Naive thymus-derived CD4-positive, alpha-beta T cell (primary cell): ENCODE data around the gene OSBPL9. TPM values are rescaled to one million over a fixed set of nuclear protein-coding genes. Genes with fewer than 3 reads are reported as not detected.
"Not testable (repeated sequence)": the region's sequence is repeated elsewhere in the genome, so short reads cannot be mapped to it uniquely, and the experiment has no call there.

Experiments
- ATAC-seq: fragments of 150-1000 bp; cut with Tn5 transposase; 2 replicates; pipeline ENCODE4 v1.10.0; 2021; ENCODE audit warnings: mild to moderate bottlenecking, moderate library complexity
- CTCF ChIA-PET: fragments of 350-600 bp; sonication (Branson Sonifier 250); formaldehyde crosslinking; loops from one replicate; lab custom pipeline; 2021; ENCODE audit warnings: antibody characterized with exemption; lab: Charles Lee
- POLR2A ChIA-PET: fragments of 350-600 bp; sonication (Branson Sonifier 250); formaldehyde crosslinking; loops from one replicate; lab custom pipeline; 2021; ENCODE audit warnings: antibody characterized with exemption, inconsistent platforms; lab: Charles Lee
- DNase-seq, 9 donors: peaks; one replicate each; pipeline versions ENCODE4 v3.0.0 to v3.0.0-alpha.2; 2020 to 2022; ENCODE audit warnings: mixed read lengths in 1 of 9
- H3K27ac ChIP-seq: one replicate; pipeline ENCODE4 v1.7.0; 2013; ENCODE audit warnings: mild to moderate bottlenecking, low read depth, low read length, moderate library complexity
- H3K27me3 ChIP-seq, 2 donors: one replicate each; pipeline ENCODE4 v1.7.0; 2013; ENCODE audit warnings: low read length in 2 of 2, mild to moderate bottlenecking in 2 of 2, moderate library complexity in 2 of 2; ENCODE audit not compliant: control insufficient read depth in 2 of 2, insufficient read depth in 2 of 2
- H3K36me3 ChIP-seq, 3 experiments: 1 replicate in 2 of 3; 2 replicates in 1 of 3; pipeline ENCODE4 v1.7.0; 2013; ENCODE audit warnings: low read length in 3 of 3, mild to moderate bottlenecking in 3 of 3, moderate library complexity in 1 of 3; ENCODE audit not compliant: insufficient read depth in 3 of 3, control insufficient read depth in 2 of 3
- H3K4me1 ChIP-seq, 2 donors: one replicate each; pipeline ENCODE4 v1.7.0; 2013; ENCODE audit warnings: low read length in 2 of 2, mild to moderate bottlenecking in 2 of 2, moderate library complexity in 1 of 2; ENCODE audit not compliant: control insufficient read depth in 2 of 2, insufficient read depth in 2 of 2
- H3K4me3 ChIP-seq: 2 replicates; pipeline ENCODE4 v1.7.0; 2013; ENCODE audit warnings: mild to moderate bottlenecking, low read length
- H3K9me3 ChIP-seq, 3 experiments: 1 replicate in 2 of 3; 2 replicates in 1 of 3; pipeline ENCODE4 v1.7.0; 2013; ENCODE audit warnings: low read length in 3 of 3; ENCODE audit not compliant: control insufficient read depth in 2 of 3
- H3K27ac Mint-ChIP-seq, 9 donors: one replicate each; pipeline ENCODE4 v1.8.0; 2020 to 2022; ENCODE audit warnings: mixed read lengths in 9 of 9, mild to moderate bottlenecking in 8 of 9, moderate library complexity in 5 of 9, inconsistent platforms in 2 of 9
- H3K27me3 Mint-ChIP-seq, 5 donors: one replicate each; pipeline ENCODE4 v1.8.0; 2021 to 2022; ENCODE audit warnings: mixed read lengths in 5 of 5, mild to moderate bottlenecking in 1 of 5
- H3K36me3 Mint-ChIP-seq, 5 donors: one replicate each; pipeline ENCODE4 v1.8.0; 2020 to 2022; ENCODE audit warnings: mixed read lengths in 5 of 5, mild to moderate bottlenecking in 3 of 5, inconsistent platforms in 1 of 5
- H3K4me1 Mint-ChIP-seq, 7 donors: one replicate each; pipeline ENCODE4 v1.8.0; 2020 to 2022; ENCODE audit warnings: mixed read lengths in 7 of 7, mild to moderate bottlenecking in 3 of 7, inconsistent platforms in 1 of 7
- H3K4me3 Mint-ChIP-seq, 10 donors: one replicate each; pipeline ENCODE4 v1.8.0; 2020 to 2022; ENCODE audit warnings: mild to moderate bottlenecking in 10 of 10, mixed read lengths in 10 of 10, moderate library complexity in 6 of 10, inconsistent platforms in 2 of 10
- H3K9me3 Mint-ChIP-seq, 11 donors: one replicate each; pipeline ENCODE4 v1.8.0; 2020 to 2022; ENCODE audit warnings: mixed read lengths in 11 of 11, mild to moderate bottlenecking in 4 of 11, inconsistent platforms in 1 of 11, moderate library complexity in 1 of 11
- intact Hi-C, 2 donors: fragments of 100-400 bp; cut with micrococcal nuclease; formaldehyde crosslinking; loops; one replicate each; pipeline ENCODE4 v1.15.1; 2023
- polyA plus RNA-seq, 2 donors: library from polyadenylated mRNA; unstranded; fragments of 300-500 nt; fragmentation: Illumina TruSeq; gene quantifications; one replicate each; pipeline ENCODE4 v1.2.3, GENCODE V29; 2021
- total RNA-seq, 6 experiments: library from RNA in 5 of 6; stranded (reverse) in 5 of 6; gene quantifications; 1 replicate in 5 of 6; 2 replicates in 1 of 6; pipeline ENCODE4 v1.2.3 and lab custom pipeline; 2021 to 2026

Gene OSBPL9
- total and polyA plus RNA-seq, 7 experiments from 2014 or later: 44.5 to 63.2 (median 46.6) TPM

GRCh38 chr1:51729156-51729823 lies 112.4 kb downstream of the OSBPL9 start:
- Mint-ChIP-seq H3K4me1 (peaks cover 17 to 56% (median 48%) of the 10 kb centered on the region in 7 donors), H3K36me3 (peaks cover 0 to 5% (median 0%) of the 10 kb centered on the region in 5 donors), H3K9me3 (no peaks in the 10 kb centered on the region), H3K27me3 (no peaks in the 10 kb centered on the region), H3K27ac (peak overlapping the region; percentile 77 to 93 (median 89)), H3K4me3 (peak overlapping the region; percentile 88 to 94 (median 92))
- Histone ChIP-seq H3K27ac (peak overlapping the region; percentile 78), H3K4me3 (peak overlapping the region; percentile 87), H3K9me3 (no peaks in the 10 kb centered on the region), H3K4me1 (peaks cover 11 to 19% of the 10 kb centered on the region in 2 donors), H3K27me3 (no peaks in the 10 kb centered on the region), H3K36me3 (peaks cover 0 to 7% (median 0%) of the 10 kb centered on the region in 3 experiments)
- intact Hi-C loops: loop anchor here (1.0 to 10.0 kb wide), 10 partner anchors 40 to 764 kb away; partner anchors contain the start of genes OSBPL9 (in 2 of the 2), BTF3L4 (in 1 of the 2), EPS15 (in 1 of the 2) and FAF1 (in 1 of the 2)
- peak; percentile 73 to 95 (median 88) for DNase-seq
- ChIA-PET CTCF (no interaction called here), POLR2A (interaction anchor here (0.8 to 2.2 kb wide), 6 partner anchors 10 to 1490 kb away, joined by 3 to 9 read pairs (median 4); partner anchors contain the start of gene NRDC)
- peak; percentile 96 for ATAC-seq

GRCh38 chr1:51729824-51730301 lies 113.0 kb downstream of the OSBPL9 start:
- ATAC-seq: peak; percentile 8

GRCh38 chr1:51731998-51732397 lies 115.1 kb downstream of the OSBPL9 start:
- Histone ChIP-seq H3K27ac (peak overlapping the region; percentile 30), H3K4me3 (no peak overlapping the region), H3K9me3 (no peaks in the 10 kb centered on the region), H3K4me1 (peaks cover 15 to 33% of the 10 kb centered on the region in 2 donors), H3K27me3 (no peaks in the 10 kb centered on the region), H3K36me3 (peaks cover 0 to 7% (median 0%) of the 10 kb centered on the region in 3 experiments)
- no peaks in the 10 kb centered on the region for H3K36me3 Mint-ChIP-seq
- no peaks in the 10 kb centered on the region for H3K9me3 Mint-ChIP-seq
- no peak for DNase-seq
- H3K4me1 Mint-ChIP-seq: peaks cover 33 to 77% (median 71%) of the 10 kb centered on the region in 7 donors
- peak overlapping the region in 4 of 9 donors; percentile 8 to 60 (median 18) for H3K27ac Mint-ChIP-seq
- intact Hi-C loops: no loop called here
- H3K4me3 Mint-ChIP-seq: no peak overlapping the region
- ChIA-PET POLR2A (interaction anchor here (0.6 to 0.7 kb wide), 2 partner anchors 111 to 837 kb away, joined by 3 read pairs; no protein-coding TSS in a partner anchor), CTCF (no interaction called here)
- H3K27me3 Mint-ChIP-seq: no peaks in the 10 kb centered on the region
- ATAC-seq: no peak

More at GRCh38 chr1:51729824-51730301, 113.0 kb downstream of the OSBPL9 start:
- peaks cover 22 to 61% (median 52%) of the 10 kb centered on the region in 7 donors for H3K4me1 Mint-ChIP-seq
- H3K4me1 ChIP-seq: peaks cover 13 to 25% of the 10 kb centered on the region in 2 donors
- H3K4me3 ChIP-seq: peak overlapping the region; percentile 87
- peak overlapping the region; percentile 88 to 94 (median 92) for H3K4me3 Mint-ChIP-seq
- no peaks in the 10 kb centered on the region for H3K27me3 Mint-ChIP-seq
- peak overlapping the region; percentile 78 for H3K27ac ChIP-seq
- peak overlapping the region; percentile 77 to 93 (median 89) for H3K27ac Mint-ChIP-seq
- peaks cover 0 to 7% (median 0%) of the 10 kb centered on the region in 3 experiments for H3K36me3 ChIP-seq
- H3K9me3 Mint-ChIP-seq: no peaks in the 10 kb centered on the region
- DNase-seq: peak in 1 of 9 donors; percentile 7
- peaks cover 0 to 2% (median 0%) of the 10 kb centered on the region in 5 donors for H3K36me3 Mint-ChIP-seq
- no peaks in the 10 kb centered on the region for H3K9me3 ChIP-seq
- ChIA-PET CTCF (interaction anchor here (1.1 kb wide), 1 partner anchor 39 kb away, joined by 4 read pairs; no protein-coding TSS in a partner anchor), POLR2A (interaction anchor here (0.6 to 2.2 kb wide), 6 partner anchors 9 to 1490 kb away, joined by 3 to 9 read pairs (median 4); partner anchors contain the start of gene NRDC)
- intact Hi-C loops: loop anchor here (1.0 to 10.0 kb wide), 11 partner anchors 39 to 765 kb away; partner anchors contain the start of genes OSBPL9 (in 2 of the 2), RNF11 (in 2 of the 2), BTF3L4 (in 1 of the 2) and EPS15 (in 1 of the 2)
- no peaks in the 10 kb centered on the region for H3K27me3 ChIP-seq

- Histone ChIP-seq H3K27me3 (no peaks in the 10 kb centered on the region), H3K4me3 (no peak overlapping the region), H3K4me1 (peaks cover 15 to 33% of the 10 kb centered on the region in 2 donors), H3K36me3 (peaks cover 0 to 7% (median 0%) of the 10 kb centered on the region in 3 experiments), H3K27ac (no peak overlapping the region), H3K9me3 (no peaks in the 10 kb centered on the region)
- ATAC-seq (no peak), DNase-seq (no peak)
- H3K36me3 Mint-ChIP-seq: no peaks in the 10 kb centered on the region
- ChIA-PET CTCF (no interaction called here), POLR2A (interaction anchor here (0.6 kb wide), 1 partner anchor 836 kb away, joined by 3 read pairs; no protein-coding TSS in a partner anchor)
- H3K9me3 Mint-ChIP-seq: no peaks in the 10 kb centered on the region
- intact Hi-C loops: no loop called here
- H3K4me3 Mint-ChIP-seq: peak overlapping the region in 2 of 10 donors; percentile 2 to 3
- H3K27me3 Mint-ChIP-seq: no peaks in the 10 kb centered on the region
- peaks cover 30 to 78% (median 67%) of the 10 kb centered on the region in 7 donors for H3K4me1 Mint-ChIP-seq
- H3K27ac Mint-ChIP-seq: peak overlapping the region in 8 of 9 donors; percentile 0 to 60 (median 14)
These were observed 116.0 kb downstream of the OSBPL9 start for GRCh38 chr1:51732701-51733425.

GRCh38 chr1:51733426-51733774 lies 116.5 kb downstream of the OSBPL9 start:
- H3K36me3 Mint-ChIP-seq, ATAC-seq, H3K27me3 Mint-ChIP-seq, intact Hi-C loops, H3K4me3 Mint-ChIP-seq, H3K27ac ChIP-seq, H3K36me3 ChIP-seq, H3K9me3 Mint-ChIP-seq, H3K9me3 ChIP-seq, CTCF ChIA-PET, H3K27me3 ChIP-seq, DNase-seq, H3K4me3 ChIP-seq, POLR2A ChIA-PET: not testable (repeated sequence)
- H3K4me1 Mint-ChIP-seq: peaks cover 26 to 78% (median 67%) of the 10 kb centered on the region in 7 donors
- peak overlapping the region in 5 of 9 donors; percentile 1 to 60 (median 6) for H3K27ac Mint-ChIP-seq
- peaks cover 10 to 27% of the 10 kb centered on the region in 2 donors for H3K4me1 ChIP-seq
